Right ventricle myocardium inferior (tissue), 1 donor: ENCODE data around the gene ZNF253. TPM values are rescaled to one million over a fixed set of nuclear protein-coding genes. Genes with fewer than 3 reads are reported as not detected.

Experiments
- total RNA-seq: library from RNA; stranded (reverse); fragmentation: NEBNext Ultra II Directional; extraction: Animal tissue kit (Norgen Biotek cat#: 25700); gene quantifications from one replicate; pipeline ENCODE4 v1.2.1, GENCODE V29; 2021
- donor health status: DM: no; HTN: yes; CAD: no; lungs with severe emphysema.

Gene ZNF253
- total RNA-seq, 1 donor from 2014 or later = 11.3 TPM

Other genes starting within 250 kb of the ZNF253 start
- gene PBX4, start 247.2 kb upstream of the ZNF253 start, total RNA-seq = not detected
- gene LPAR2, start 237.7 kb upstream of the ZNF253 start, total RNA-seq = 0.57 TPM
- 4.5 TPM for gene GMIP, start 222.2 kb upstream of the ZNF253 start, total RNA-seq
- 20.1 TPM for gene ATP13A1, start 202.2 kb upstream of the ZNF253 start, total RNA-seq
- 2.7 TPM for gene ZNF101, start 197.0 kb upstream of the ZNF253 start, total RNA-seq
- 3.6 TPM for gene ZNF14, start 132.8 kb upstream of the ZNF253 start, total RNA-seq
- gene ZNF506, start 44.1 kb upstream of the ZNF253 start, total RNA-seq = 9.8 TPM
- 1.7 TPM for gene ZNF93, start 35.1 kb downstream of the ZNF253 start, total RNA-seq
- gene ZNF682, start 173.6 kb downstream of the ZNF253 start, total RNA-seq = 7.0 TPM
- 1.1 TPM for gene ZNF90, start 212.1 kb downstream of the ZNF253 start, total RNA-seq